Activated naive CD4-positive, alpha-beta T cell treated with anti-CD3 and anti-CD28 coated beads, Interleukin-2, amount 10 ng/mL, durations not matched to agents 7 days and 5 days (primary cell): ENCODE data around the gene FA2H.

Source experiments
- CTCF ChIA-PET: fragments of 350-600 bp; sonication (Branson Sonifier 250); formaldehyde crosslinking; loops from one replicate; lab custom pipeline; 2021; ENCODE audit warnings: antibody characterized with exemption; lab: Charles Lee
- DNase-seq: peaks from one replicate; pipeline ENCODE4 v3.0.0-alpha.2; 2020
- H3K27ac Mint-ChIP-seq: one replicate; pipeline ENCODE4 v1.8.0; 2021; ENCODE audit warnings: mild to moderate bottlenecking, moderate library complexity, mixed read lengths
- H3K27me3 Mint-ChIP-seq: one replicate; pipeline ENCODE4 v1.8.0; 2021; ENCODE audit warnings: mild to moderate bottlenecking, mixed read lengths
- H3K36me3 Mint-ChIP-seq: one replicate; pipeline ENCODE4 v1.8.0; 2021; ENCODE audit warnings: mixed read lengths
- H3K4me1 Mint-ChIP-seq: one replicate; pipeline ENCODE4 v1.8.0; 2021; ENCODE audit warnings: mixed read lengths
- H3K4me3 Mint-ChIP-seq: one replicate; pipeline ENCODE4 v1.8.0; 2021; ENCODE audit warnings: mild to moderate bottlenecking, moderate library complexity, mixed read lengths
- H3K9me3 Mint-ChIP-seq: one replicate; pipeline ENCODE4 v1.8.0; 2021; ENCODE audit warnings: mixed read lengths

The FA2H gene

DNA sequence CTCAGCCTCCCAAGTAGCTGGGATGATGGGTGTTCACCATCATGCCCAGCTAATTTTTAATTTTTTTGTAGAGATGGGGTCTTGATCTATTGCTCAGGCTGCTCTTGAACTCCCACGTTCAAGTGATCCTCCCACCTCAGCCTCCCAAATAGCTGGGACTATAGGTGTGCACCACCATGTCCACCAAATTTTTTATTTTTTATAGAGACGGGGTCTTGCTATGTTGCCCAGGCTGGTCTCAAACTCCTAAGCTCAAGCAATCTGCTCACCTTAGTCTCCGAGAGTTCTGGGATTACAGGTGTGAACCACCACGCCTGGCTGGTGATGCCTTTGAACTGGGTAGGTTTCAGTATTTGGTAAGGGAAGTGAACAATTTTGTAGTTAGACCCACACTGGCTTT, 30.1 kb downstream of the FA2H start:
- DNase-seq: no peak
- no peaks in the 10 kb centered on the region for H3K36me3 Mint-ChIP-seq
- no peak overlapping the region for H3K4me3 Mint-ChIP-seq
- H3K27me3 Mint-ChIP-seq: peaks cover 8% of the 10 kb centered on the region
- H3K27ac Mint-ChIP-seq: no peak overlapping the region
- H3K9me3 Mint-ChIP-seq: no peaks in the 10 kb centered on the region
- no peaks in the 10 kb centered on the region for H3K4me1 Mint-ChIP-seq
- CTCF ChIA-PET: interaction anchor here (0.6 kb wide), 1 partner anchor 30 kb away, joined by 3 read pairs; no protein-coding TSS in a partner anchor

DNA sequence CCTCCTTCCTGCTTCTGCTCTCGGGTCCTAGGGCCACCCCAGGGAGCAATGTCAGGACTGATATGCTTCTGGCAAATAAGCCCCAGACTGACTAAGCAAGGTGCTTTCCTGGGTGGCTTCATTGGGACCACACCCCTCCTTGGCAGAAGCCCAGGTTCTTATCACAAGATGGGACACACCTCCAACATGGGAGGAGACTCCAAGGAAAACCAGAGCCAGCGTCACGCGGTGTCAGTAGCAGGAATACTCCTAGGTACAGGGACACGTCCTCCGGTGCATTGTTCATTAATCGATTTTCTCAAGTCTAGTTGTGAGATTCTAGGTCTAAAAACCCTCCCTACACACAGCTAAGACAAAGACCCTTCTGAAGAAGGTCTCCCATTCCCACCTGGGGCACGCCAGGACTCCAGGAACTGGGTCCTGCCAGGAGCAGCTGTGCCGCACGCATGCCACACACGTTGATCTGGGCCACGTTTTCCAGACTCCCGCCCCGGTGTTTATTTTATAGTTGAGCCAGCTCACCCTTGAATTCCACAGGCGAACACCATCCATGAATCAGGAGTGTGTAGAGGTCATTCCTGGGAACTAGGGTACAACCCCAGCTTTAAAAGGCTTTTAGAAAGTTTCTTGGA, 30.8 kb downstream of the FA2H start:
- H3K36me3 Mint-ChIP-seq: no peaks in the 10 kb centered on the region
- H3K27me3 Mint-ChIP-seq: peaks cover 11% of the 10 kb centered on the region
- no peaks in the 10 kb centered on the region for H3K9me3 Mint-ChIP-seq
- no peak overlapping the region for H3K4me3 Mint-ChIP-seq
- CTCF ChIA-PET: no interaction called here
- no peak overlapping the region for H3K27ac Mint-ChIP-seq
- H3K4me1 Mint-ChIP-seq: no peaks in the 10 kb centered on the region
- DNase-seq: no peak

DNA sequence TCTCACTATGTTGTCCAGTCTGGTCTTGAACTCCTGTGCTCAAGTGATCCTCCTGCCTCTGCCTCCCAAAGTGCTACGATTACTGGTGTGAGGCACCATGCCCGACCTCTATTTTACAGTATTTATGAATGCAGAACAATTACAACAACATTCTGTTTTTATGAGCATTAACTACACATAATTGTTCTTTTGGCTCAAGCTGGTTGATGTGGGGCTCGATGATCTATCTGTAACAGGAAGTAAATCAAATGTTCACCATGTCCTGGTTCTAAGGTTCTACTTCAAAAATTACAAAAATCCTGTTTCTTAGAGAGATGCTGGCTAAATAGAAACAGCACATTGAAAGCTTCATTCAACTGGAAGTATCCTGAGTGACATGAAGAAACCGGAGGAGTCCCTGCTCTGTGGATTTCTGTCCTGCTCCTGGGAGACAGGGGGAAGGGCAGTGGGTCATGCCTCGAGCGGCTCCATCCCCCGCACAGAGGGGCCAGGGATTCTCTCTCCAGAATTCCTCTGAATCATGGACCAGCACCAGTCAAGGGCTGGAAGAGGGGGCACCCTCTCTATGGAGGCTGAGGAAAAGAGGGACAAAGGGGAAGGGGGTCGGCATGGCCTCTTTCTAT, 31.5 kb downstream of the FA2H start:
- Mint-ChIP-seq H3K36me3 (no peaks in the 10 kb centered on the region), H3K4me3 (no peak overlapping the region), H3K27me3 (peaks cover 15% of the 10 kb centered on the region), H3K9me3 (no peaks in the 10 kb centered on the region), H3K4me1 (no peaks in the 10 kb centered on the region), H3K27ac (no peak overlapping the region)
- CTCF ChIA-PET: no interaction called here
- no peak for DNase-seq

GRCh38 chr16:74742051-74742481, 32.6 kb downstream of the FA2H start:
- no peak overlapping the region for H3K4me3 Mint-ChIP-seq
- no peaks in the 10 kb centered on the region for H3K36me3 Mint-ChIP-seq
- no peaks in the 10 kb centered on the region for H3K9me3 Mint-ChIP-seq
- no peak overlapping the region for H3K27ac Mint-ChIP-seq
- H3K4me1 Mint-ChIP-seq: no peaks in the 10 kb centered on the region
- CTCF ChIA-PET: no interaction called here
- H3K27me3 Mint-ChIP-seq: peaks cover 23% of the 10 kb centered on the region
- DNase-seq: no peak

GRCh38 chr16:74740795-74741304, 33.8 kb downstream of the FA2H start:
- Mint-ChIP-seq H3K36me3 (no peaks in the 10 kb centered on the region), H3K9me3 (no peaks in the 10 kb centered on the region), H3K4me1 (no peaks in the 10 kb centered on the region), H3K27me3 (peaks cover 23% of the 10 kb centered on the region), H3K27ac (no peak overlapping the region), H3K4me3 (no peak overlapping the region)
- CTCF ChIA-PET: interaction anchor here (1.0 kb wide), 1 partner anchor 14 kb away, joined by 3 read pairs; no protein-coding TSS in a partner anchor
- DNase-seq: no peak

- DNase-seq: no peak
- CTCF ChIA-PET: no interaction called here
- H3K4me3 Mint-ChIP-seq: no peak overlapping the region
- no peaks in the 10 kb centered on the region for H3K4me1 Mint-ChIP-seq
- peaks cover 27% of the 10 kb centered on the region for H3K27me3 Mint-ChIP-seq
- no peaks in the 10 kb centered on the region for H3K9me3 Mint-ChIP-seq
- no peak overlapping the region for H3K27ac Mint-ChIP-seq
- H3K36me3 Mint-ChIP-seq: no peaks in the 10 kb centered on the region
These were observed 35.3 kb downstream of the FA2H start for GRCh38 chr16:74739275-74739674.

- CTCF ChIA-PET: no interaction called here
- no peaks in the 10 kb centered on the region for H3K4me1 Mint-ChIP-seq
- no peak overlapping the region for H3K4me3 Mint-ChIP-seq
- H3K36me3 Mint-ChIP-seq: no peaks in the 10 kb centered on the region
- no peak overlapping the region for H3K27ac Mint-ChIP-seq
- peaks cover 27% of the 10 kb centered on the region for H3K27me3 Mint-ChIP-seq
- no peak for DNase-seq
- no peaks in the 10 kb centered on the region for H3K9me3 Mint-ChIP-seq
These were observed 35.8 kb downstream of the FA2H start for GRCh38 chr16:74738816-74739215.

- no peaks in the 10 kb centered on the region for H3K36me3 Mint-ChIP-seq
- DNase-seq: no peak
- H3K4me3 Mint-ChIP-seq: no peak overlapping the region
- peaks cover 27% of the 10 kb centered on the region for H3K27me3 Mint-ChIP-seq
- no peaks in the 10 kb centered on the region for H3K4me1 Mint-ChIP-seq
- CTCF ChIA-PET: no interaction called here
- peak overlapping the region; percentile 3 for H3K27ac Mint-ChIP-seq
- H3K9me3 Mint-ChIP-seq: no peaks in the 10 kb centered on the region
These were observed 36.5 kb downstream of the FA2H start for GRCh38 chr16:74738113-74738541.

GRCh38 chr16:74737521-74737920, 37.1 kb downstream of the FA2H start:
- H3K4me3 Mint-ChIP-seq: no peak overlapping the region
- no peaks in the 10 kb centered on the region for H3K36me3 Mint-ChIP-seq
- peaks cover 27% of the 10 kb centered on the region for H3K27me3 Mint-ChIP-seq
- no peak for DNase-seq
- CTCF ChIA-PET: no interaction called here
- no peak overlapping the region for H3K27ac Mint-ChIP-seq
- no peaks in the 10 kb centered on the region for H3K4me1 Mint-ChIP-seq
- H3K9me3 Mint-ChIP-seq: no peaks in the 10 kb centered on the region

DNA sequence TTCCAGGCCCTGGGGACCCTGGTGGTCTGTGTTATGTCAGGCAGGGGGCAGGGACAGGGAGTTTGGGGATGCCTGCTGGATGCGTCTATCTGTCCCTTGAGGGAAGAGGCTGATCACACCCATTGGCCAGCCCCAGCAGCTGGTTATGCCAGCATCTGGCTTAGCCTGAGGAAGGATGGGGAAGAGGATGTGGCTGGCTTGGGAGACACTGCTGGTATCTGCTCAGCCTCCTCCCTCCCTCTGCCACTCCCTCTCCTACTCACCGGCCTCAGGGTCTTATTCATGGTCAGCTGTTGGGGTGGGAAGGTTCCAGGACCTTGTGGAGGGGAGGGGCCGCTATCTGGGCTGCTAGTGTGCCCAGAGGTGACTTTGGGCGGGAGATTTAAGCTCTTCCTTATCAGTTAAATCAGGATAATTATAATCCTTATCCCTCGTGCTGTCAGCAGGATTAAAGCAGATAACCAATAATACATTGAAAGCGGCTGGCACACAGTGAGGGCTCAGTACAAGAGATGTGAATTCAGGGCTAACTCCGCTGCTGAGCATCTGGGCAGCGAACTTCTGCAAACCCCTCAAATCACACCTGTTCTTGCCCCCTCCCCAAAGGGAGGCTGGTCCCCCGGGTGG, 38.0 kb downstream of the FA2H start:
- Mint-ChIP-seq H3K9me3 (no peaks in the 10 kb centered on the region), H3K4me1 (no peaks in the 10 kb centered on the region), H3K4me3 (no peak overlapping the region), H3K27me3 (peaks cover 31% of the 10 kb centered on the region), H3K27ac (no peak overlapping the region), H3K36me3 (no peaks in the 10 kb centered on the region)
- CTCF ChIA-PET: no interaction called here
- no peak for DNase-seq

GRCh38 chr16:74735554-74735953, 39.1 kb downstream of the FA2H start:
- H3K9me3 Mint-ChIP-seq: no peaks in the 10 kb centered on the region
- no peaks in the 10 kb centered on the region for H3K36me3 Mint-ChIP-seq
- no peak overlapping the region for H3K27ac Mint-ChIP-seq
- no peak for DNase-seq
- H3K4me3 Mint-ChIP-seq: no peak overlapping the region
- H3K4me1 Mint-ChIP-seq: peaks cover under 1% of the 10 kb centered on the region
- CTCF ChIA-PET: interaction anchor here (0.9 kb wide), 1 partner anchor 9 kb away, joined by 3 read pairs; no protein-coding TSS in a partner anchor
- peaks cover 31% of the 10 kb centered on the region for H3K27me3 Mint-ChIP-seq

- Mint-ChIP-seq H3K4me1 (peaks cover 5% of the 10 kb centered on the region), H3K36me3 (no peaks in the 10 kb centered on the region), H3K27ac (no peak overlapping the region), H3K4me3 (no peak overlapping the region), H3K9me3 (no peaks in the 10 kb centered on the region), H3K27me3 (peaks cover 31% of the 10 kb centered on the region)
- CTCF ChIA-PET: no interaction called here
- DNase-seq: no peak
These were observed 39.5 kb downstream of the FA2H start for GRCh38 chr16:74735162-74735452.

- CTCF ChIA-PET: no interaction called here
- Mint-ChIP-seq H3K27ac (no peak overlapping the region), H3K36me3 (no peaks in the 10 kb centered on the region), H3K27me3 (peaks cover 27% of the 10 kb centered on the region), H3K4me1 (peaks cover 10% of the 10 kb centered on the region), H3K4me3 (no peak overlapping the region), H3K9me3 (no peaks in the 10 kb centered on the region)
- DNase-seq: no peak
These were observed 40.1 kb downstream of the FA2H start for GRCh38 chr16:74734361-74735161.

- peaks cover 14% of the 10 kb centered on the region for H3K4me1 Mint-ChIP-seq
- no peak overlapping the region for H3K27ac Mint-ChIP-seq
- no peaks in the 10 kb centered on the region for H3K36me3 Mint-ChIP-seq
- CTCF ChIA-PET: interaction anchor here (1.6 kb wide), 1 partner anchor 80 kb away, joined by 5 read pairs; no protein-coding TSS in a partner anchor
- no peaks in the 10 kb centered on the region for H3K9me3 Mint-ChIP-seq
- peaks cover 17% of the 10 kb centered on the region for H3K27me3 Mint-ChIP-seq
- DNase-seq: no peak
- no peak overlapping the region for H3K4me3 Mint-ChIP-seq
These were observed 41.8 kb downstream of the FA2H start for GRCh38 chr16:74732707-74733350.
